ENCODE results near the gene SGMS1. TPM values are rescaled to one million over a fixed set of nuclear protein-coding genes. Genes with fewer than 3 reads are reported as not detected.

Gene SGMS1
- total RNA-seq, 3 donors from 2014 or later (not counting 1 experiment from before 2014, with no cell fraction given), result 24.5 to 32.7 (median 30.4) TPM

DNA sequence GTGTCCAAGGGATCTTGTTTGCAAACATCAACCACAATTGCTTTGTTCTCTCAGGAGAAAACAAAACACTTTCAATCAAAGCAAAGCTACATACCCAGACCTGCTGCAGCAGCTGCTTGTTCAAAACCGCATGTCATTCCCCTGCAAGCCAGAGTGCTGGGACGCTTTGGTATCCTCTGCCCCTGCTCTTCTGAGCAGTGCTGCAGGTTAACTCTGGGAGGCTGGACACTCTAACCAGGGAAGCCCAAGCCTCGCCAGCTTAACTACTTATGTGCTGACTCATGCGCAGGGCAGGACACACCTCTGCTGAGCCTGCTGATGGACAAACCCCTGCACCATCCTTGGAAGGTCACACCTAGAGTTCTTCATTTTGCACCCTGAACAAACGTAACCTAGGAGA, 344.3 kb downstream of the SGMS1 start:
- no peak for ATAC-seq
- Mint-ChIP-seq H3K4me1 (no peaks in the 10 kb centered on the region), H3K27me3 (ENCODE audit: low read depth in 2 of 2) (peaks cover 15 to 45% of the 10 kb centered on the region in 2 donors), H3K9me3 (peaks cover 0 to 3% of the 10 kb centered on the region in 2 donors), H3K36me3 (no peaks in the 10 kb centered on the region), H3K27ac (no peak overlapping the region), H3K4me3 (no peak overlapping the region)
- Histone ChIP-seq H3K27ac (ENCODE audit: low read length) (no peak overlapping the region), H3K4me1 (ENCODE audit: control insufficient read depth, insufficient read depth, low read length) (no peaks in the 10 kb centered on the region), H3K9me3 (ENCODE audit: control insufficient read depth, insufficient read depth, low read length) (no peaks in the 10 kb centered on the region), H3K4me3 (ENCODE audit: low read length) (no peak overlapping the region), H3K27me3 (ENCODE audit: control insufficient read depth, insufficient read depth, low read length) (no peaks in the 10 kb centered on the region), H3K36me3 (ENCODE audit: control insufficient read depth, insufficient read depth, low read length) (no peaks in the 10 kb centered on the region)
- TF ChIP-seq, protein P1, sequence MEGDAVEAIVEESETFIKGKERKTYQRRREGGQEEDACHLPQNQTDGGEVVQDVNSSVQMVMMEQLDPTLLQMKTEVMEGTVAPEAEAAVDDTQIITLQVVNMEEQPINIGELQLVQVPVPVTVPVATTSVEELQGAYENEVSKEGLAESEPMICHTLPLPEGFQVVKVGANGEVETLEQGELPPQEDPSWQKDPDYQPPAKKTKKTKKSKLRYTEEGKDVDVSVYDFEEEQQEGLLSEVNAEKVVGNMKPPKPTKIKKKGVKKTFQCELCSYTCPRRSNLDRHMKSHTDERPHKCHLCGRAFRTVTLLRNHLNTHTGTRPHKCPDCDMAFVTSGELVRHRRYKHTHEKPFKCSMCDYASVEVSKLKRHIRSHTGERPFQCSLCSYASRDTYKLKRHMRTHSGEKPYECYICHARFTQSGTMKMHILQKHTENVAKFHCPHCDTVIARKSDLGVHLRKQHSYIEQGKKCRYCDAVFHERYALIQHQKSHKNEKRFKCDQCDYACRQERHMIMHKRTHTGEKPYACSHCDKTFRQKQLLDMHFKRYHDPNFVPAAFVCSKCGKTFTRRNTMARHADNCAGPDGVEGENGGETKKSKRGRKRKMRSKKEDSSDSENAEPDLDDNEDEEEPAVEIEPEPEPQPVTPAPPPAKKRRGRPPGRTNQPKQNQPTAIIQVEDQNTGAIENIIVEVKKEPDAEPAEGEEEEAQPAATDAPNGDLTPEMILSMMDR (IDR thresholded peaks at IDR 0.05), result no peak
- no peak for DNase-seq
- intact Hi-C loops (cut with micrococcal nuclease), result loop anchor here (5.0 kb wide), 1 partner anchor 687 kb away; no protein-coding TSS in a partner anchor
- WGBS (ENCODE audit: insufficient coverage), result 83% methylated on average over 4 of the region's 5 CpGs

DNA sequence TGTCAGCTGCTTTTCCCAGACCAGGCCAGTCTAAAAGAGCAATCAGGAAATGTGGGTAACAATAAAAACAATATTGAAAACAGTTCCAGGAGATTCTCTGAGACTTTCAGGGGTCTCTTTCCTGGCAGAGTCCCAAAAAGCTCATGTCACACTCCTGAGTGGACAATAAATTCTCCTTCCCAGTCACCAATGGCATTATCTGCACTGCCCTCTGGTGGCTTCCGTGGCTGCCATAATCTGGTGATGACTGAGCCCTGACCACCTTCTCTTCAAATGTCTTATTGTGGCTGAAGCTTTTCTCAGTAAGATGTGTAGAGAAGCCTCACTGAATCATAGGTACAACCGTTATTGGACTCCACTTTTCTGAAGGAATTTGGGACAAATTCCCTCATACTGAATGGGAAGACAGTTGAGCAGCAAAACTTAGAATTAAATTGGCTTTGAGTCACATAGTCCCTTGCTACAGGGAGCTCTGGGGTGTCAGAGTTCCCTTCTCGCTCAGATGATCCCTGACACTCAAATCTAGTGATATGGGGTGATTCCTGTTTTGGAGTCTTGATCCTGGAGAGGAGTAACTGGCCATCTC, 348.0 kb downstream of the SGMS1 start:
- Mint-ChIP-seq H3K9me3 (no peaks in the 10 kb centered on the region), H3K27ac (no peak overlapping the region), H3K4me1 (no peaks in the 10 kb centered on the region), H3K36me3 (no peaks in the 10 kb centered on the region), H3K27me3 (ENCODE audit: low read depth in 2 of 2) (peaks cover 6 to 27% of the 10 kb centered on the region in 2 donors), H3K4me3 (no peak overlapping the region)
- intact Hi-C loops (cut with micrococcal nuclease), result loop anchor here (5.0 kb wide), 1 partner anchor 683 kb away; no protein-coding TSS in a partner anchor
- DNase-seq, result peak in 1 of 2 donors; percentile 35
- peak in 1 of 3 donors; percentile 59 for ATAC-seq
- Histone ChIP-seq H3K27me3 (ENCODE audit: control insufficient read depth, insufficient read depth, low read length) (no peaks in the 10 kb centered on the region), H3K4me1 (ENCODE audit: control insufficient read depth, insufficient read depth, low read length) (no peaks in the 10 kb centered on the region), H3K36me3 (ENCODE audit: control insufficient read depth, insufficient read depth, low read length) (no peaks in the 10 kb centered on the region), H3K27ac (ENCODE audit: low read length) (no peak overlapping the region), H3K9me3 (ENCODE audit: control insufficient read depth, insufficient read depth, low read length) (no peaks in the 10 kb centered on the region), H3K4me3 (ENCODE audit: low read length) (no peak overlapping the region)
- TF ChIP-seq, protein P1 (IDR thresholded peaks at IDR 0.05), result no peak
- 57% methylated on average over 3 of the region's 3 CpGs for WGBS (ENCODE audit: insufficient coverage)

DNA sequence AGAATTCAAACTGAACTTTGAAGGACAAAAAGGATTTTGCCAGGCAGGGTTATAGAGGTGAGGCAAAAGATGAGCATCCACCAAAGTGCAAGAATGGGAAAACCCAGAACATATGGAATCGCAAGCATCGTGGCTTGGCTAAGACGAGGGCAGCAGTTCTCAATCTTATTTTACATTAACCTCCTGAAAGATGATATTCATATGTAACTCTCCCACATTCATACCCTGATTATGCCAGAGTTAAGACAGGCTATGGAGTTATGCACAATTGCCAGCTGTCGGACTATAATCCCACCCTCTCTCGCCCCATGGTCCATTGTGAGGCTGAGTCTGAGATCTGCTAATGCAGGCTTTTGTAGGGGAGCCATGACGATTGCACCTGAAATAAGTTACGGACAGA, 351.2 kb downstream of the SGMS1 start:
- no peak for ATAC-seq
- Mint-ChIP-seq H3K9me3 (no peaks in the 10 kb centered on the region), H3K36me3 (no peaks in the 10 kb centered on the region), H3K4me1 (no peaks in the 10 kb centered on the region), H3K4me3 (no peak overlapping the region), H3K27ac (no peak overlapping the region), H3K27me3 (ENCODE audit: low read depth in 2 of 2) (peaks cover 3 to 24% of the 10 kb centered on the region in 2 donors)
- Histone ChIP-seq H3K36me3 (ENCODE audit: control insufficient read depth, insufficient read depth, low read length) (no peaks in the 10 kb centered on the region), H3K27me3 (ENCODE audit: control insufficient read depth, insufficient read depth, low read length) (no peaks in the 10 kb centered on the region), H3K9me3 (ENCODE audit: control insufficient read depth, insufficient read depth, low read length) (no peaks in the 10 kb centered on the region), H3K4me3 (ENCODE audit: low read length) (no peak overlapping the region), H3K4me1 (ENCODE audit: control insufficient read depth, insufficient read depth, low read length) (no peaks in the 10 kb centered on the region), H3K27ac (ENCODE audit: low read length) (no peak overlapping the region)
- TF ChIP-seq, protein P1 (IDR thresholded peaks at IDR 0.05), result no peak
- intact Hi-C loops (cut with micrococcal nuclease), result no loop called here
- DNase-seq, result no peak
- WGBS (ENCODE audit: insufficient coverage), result 95% methylated on average over 7 of the region's 7 CpGs
